HS-5 (cell line): ENCODE measurements around the gene CNIH4.
"Not testable (repeated sequence)": the region's sequence is repeated elsewhere in the genome, so short reads cannot be mapped to it uniquely, and the experiment has no call there.

Source experiments
- DNase-seq: peaks from one replicate; pipeline ENCODE4 v3.0.0-alpha.2; 2012; ENCODE audit warnings: low read depth

The CNIH4 gene

DNA sequence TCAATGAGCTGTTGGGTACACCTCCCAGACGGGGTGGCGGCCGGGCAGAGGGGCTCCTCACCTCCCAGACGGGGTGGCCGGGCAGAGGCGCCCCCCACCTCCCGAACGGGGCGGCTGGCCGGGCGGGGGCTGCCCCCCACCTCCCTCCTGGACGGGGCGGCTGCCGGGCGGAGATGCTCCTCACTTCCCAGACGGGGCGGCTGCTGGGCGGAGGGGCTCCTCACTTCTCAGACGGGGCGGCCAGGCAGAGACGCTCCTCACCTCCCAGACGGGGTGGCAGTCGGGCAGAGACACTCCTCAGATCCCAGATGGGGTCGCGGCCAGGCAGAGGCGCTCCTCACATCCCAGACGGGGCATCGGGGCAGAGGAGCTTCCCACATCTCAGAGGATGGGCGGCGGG, 7.0 kb upstream of the CNIH4 start:
- not testable (repeated sequence) for DNase-seq

DNA sequence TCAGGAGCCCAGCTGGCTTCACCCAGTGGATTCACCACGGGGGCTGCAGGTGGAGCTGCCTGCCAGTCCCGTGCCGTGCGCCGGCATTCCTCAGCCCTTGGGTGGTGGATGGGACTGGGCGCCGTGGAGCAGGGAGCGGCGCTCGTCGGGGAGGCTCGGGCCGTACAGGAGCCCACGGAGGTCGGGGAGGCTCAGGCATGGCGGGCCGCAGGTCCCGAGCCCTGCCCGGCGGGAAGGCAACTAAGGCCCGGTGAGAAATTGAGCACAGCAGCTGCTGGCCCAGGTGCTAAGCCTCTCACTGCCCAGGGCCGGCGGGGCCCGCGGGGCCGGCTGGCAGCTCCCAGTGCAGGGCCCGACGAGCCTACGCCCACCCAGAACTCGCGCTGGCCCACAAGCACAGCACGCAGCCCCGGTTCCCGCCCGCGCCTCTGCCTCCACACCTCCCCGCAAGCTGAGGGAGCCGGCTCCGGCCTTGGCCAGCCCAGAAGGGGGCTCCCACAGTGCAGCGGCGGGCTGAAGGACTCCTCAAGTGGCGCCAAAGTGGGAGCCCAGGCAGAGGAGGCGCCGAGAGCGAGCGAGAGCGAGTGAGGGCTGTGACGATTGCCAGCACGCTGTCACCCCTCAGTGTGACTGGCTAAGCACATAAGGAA, 4.1 kb upstream of the CNIH4 start:
- not testable (repeated sequence) for DNase-seq

DNA sequence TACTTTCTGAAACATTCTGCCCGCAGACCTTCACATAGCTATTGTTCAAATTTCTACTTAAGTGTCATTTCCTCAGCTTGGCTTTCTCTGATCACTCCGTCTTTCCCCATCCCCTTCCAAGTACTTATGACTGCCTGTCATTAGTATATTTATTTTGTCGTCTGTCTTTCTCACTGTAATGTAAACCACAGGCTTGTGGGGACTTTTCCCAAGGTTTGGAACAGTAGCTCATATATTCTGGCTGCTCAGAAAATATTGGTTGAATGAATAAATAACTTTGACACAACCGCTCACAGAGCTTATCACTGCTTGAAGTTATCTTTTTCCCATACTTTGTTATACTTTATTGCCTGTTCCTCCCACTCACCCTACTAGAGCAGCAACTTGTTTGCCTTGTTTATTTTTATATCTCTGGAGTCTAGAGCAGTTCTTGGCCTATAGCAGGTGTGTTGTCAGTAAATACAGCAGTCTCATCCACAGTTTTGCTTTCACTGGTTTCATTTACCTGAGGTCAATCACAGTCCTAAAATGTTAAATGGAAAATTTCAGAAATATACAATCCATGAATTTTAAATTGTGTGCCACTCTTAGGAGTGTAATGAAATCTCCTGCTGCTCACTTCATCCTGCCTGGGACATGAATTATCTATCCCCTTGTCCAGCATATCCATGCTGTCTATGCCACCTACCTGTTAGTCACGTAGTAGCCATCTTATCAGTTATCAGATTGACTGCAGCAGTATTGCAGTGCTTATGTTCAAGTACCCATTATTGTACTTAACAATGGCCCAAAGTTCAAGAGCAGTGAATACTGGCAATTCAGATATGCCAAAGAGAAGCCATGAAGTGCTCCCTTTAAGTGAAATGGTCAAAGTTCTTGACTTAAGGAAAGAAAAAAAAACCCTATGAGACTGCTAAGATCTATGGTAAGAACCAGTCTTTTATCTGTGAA, 2.4 kb upstream of the CNIH4 start:
- DNase-seq: no peak

DNA sequence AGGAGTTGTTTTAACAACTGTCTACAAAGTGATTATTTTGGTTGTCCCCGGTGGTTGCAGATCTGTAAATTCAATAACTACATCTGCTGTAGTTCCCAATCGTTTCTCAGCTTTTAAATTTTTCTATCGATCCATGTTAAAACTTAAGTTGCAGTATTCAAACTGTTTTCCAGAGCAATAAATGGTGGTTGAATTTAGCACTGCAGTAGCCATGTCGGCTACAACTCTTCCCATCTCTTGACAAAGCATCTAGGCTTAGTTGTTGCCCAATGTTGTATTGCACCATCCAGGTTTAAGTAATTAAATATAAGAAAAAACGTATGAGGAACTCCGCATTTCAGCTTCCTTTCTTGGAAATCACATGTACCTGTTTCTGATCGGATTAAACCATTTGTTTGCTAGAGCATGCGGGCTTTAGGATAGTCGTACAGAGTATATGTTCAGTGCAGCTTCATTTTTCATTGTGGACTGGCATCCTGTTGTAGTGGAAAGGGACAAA, 996 bp downstream of the CNIH4 start:
- DNase-seq: no peak

DNA sequence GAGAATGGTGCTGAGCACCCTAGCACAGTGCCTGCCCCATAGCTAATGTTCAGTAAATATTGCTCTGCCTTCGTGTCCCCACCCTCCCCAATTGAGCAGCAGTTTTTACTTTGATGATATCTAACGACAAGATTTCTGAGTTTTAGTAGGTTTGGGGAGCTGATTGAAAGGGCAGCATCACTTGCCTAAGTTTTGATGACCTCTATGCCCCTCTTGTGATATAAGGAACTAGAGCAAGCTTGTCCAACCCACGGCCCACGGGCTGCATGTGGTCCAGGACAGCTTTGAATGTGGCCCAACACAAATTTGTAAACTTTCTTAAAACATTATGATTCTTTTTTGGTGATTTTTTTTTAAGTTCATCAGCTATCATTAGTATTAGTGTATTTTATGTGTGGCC, 1.6 kb downstream of the CNIH4 start:
- DNase-seq: no peak

DNA sequence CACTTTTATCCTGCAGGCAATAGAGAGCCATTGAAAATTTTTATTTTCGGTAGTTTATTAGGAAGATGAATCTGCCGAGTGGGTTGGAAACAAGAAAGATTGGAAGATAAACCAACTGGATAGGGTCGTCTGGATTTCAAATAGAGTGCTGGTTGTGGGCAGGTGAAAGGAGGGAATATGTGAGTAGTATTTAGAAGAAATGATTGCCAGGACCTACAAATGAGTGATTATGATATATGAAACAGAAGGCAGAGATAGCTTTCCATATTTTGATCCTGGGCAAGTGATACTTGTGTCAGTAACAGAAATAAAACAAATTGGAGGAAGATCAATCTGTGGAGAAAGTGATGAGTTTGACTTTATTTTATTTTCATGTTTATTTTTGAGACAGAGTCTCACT, 2.5 kb downstream of the CNIH4 start:
- no peak for DNase-seq

DNA sequence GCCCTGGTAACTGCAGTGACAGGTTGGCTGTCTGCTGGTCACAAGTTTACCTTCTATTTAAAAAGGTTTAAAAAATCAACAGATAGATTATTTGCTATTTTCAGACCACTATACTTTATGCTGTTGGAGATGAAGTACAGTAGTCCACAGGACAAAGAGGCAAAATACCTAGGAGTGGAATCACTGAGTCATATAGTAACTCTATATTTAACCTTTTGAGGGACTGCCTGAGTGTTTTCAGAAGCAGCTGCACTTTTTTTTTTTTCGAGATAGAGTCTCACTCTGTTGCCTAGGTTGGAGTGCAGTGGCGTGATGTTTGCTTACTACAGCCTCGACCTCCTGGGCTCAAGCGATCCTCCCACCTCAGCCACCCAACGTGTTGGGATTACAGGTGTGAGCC, 11.7 kb downstream of the CNIH4 start:
- DNase-seq: no peak

DNA sequence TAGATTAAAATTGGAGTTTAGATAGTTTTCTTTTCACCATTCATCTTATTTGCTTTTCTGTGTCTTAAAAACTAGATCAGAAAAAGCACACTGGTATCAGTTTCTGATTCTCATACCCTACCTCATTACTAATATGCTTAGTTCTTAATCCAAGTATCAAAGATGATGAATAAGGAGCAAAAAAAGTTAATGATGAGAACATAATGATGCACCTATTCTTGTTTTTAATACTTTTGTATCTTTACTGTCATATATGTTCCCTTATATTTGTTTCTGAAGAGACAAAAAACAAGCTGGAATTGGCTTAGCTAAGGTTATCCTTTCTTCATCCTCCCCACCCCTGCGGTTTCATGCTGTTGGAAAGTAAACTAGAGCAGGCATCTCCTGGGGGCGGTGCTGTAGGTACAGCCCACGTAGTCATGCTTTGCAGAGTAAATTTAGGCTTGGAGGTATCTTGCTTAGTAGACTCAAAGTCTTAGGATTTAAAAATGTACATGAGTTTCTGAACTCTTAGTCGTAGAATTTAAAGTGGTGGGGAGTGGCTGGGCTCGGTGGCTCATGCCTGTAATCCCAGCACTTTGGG, 16.4 kb downstream of the CNIH4 start:
- DNase-seq: no peak

DNA sequence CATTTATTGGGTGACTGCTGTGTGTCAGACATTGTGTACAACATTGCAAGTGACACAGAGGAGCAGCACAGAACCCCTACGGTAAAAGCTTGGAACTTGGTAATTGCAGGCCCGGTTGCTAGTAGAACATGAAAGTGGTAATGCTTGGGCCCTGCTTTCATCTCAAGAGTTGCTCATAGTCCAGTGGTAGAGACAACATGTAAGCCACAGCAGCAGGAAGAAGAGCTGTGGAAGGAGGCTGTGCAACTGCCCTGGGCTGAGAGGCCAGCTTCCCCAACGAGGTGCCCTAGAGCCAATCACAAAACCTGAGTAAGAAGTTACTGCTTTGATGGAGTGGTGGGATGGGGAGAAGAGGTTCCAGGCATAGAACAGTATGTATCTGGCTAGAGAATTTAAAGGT, 18.4 kb downstream of the CNIH4 start:
- no peak for DNase-seq

DNA sequence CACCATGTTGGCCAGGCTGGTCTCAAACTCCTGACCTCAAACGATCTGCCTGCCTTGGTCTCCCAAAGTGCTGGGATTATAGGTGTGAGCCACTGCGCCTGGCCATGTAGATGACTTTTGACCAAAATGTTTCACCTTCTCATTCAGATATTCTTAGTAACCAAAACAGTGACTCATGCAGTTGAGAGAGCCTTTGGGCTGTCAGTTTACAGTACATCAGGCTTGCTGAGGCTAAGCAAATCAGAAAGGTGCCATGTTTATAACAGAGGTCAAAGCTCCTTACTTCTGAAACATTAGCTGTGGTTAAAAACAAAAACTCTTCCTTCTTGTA, 21.0 kb downstream of the CNIH4 start:
- DNase-seq: peak; percentile 19

DNA sequence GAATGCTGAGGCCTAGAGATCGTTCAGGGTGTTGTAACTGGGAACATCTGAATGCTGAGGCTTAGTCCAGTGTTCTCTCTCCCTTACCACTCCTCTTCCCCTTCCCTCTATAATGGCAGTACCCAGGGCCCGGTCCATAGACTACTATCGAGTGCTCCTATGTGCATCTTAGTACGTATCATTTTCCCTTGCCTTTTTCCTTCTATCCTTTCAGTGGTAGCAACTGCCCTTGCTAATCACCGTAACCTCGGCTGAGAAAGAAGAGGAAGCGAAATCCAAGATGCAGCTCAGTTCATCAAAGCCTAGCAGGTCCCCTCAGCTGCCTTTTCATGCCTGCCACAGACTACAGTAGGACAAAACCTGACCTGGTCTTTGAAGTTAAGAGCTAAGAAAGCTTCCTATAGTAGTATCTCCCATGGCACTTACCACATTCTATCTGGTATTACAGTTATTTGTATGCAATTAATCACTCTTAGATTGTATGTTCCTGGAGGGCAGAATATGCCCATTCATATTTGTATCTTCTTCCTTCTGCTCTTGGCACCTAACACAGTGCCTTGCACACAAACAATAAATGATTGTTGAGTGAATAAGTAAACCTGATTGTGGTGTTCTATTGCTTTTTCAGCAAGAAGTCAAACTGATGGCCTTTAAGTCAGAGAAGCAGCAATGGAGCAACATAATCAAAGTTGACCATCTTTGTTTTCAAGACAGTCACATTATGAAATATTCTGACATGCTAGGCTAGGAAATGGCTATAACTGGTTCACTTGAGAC, 22.4 kb downstream of the CNIH4 start:
- no peak for DNase-seq

DNA sequence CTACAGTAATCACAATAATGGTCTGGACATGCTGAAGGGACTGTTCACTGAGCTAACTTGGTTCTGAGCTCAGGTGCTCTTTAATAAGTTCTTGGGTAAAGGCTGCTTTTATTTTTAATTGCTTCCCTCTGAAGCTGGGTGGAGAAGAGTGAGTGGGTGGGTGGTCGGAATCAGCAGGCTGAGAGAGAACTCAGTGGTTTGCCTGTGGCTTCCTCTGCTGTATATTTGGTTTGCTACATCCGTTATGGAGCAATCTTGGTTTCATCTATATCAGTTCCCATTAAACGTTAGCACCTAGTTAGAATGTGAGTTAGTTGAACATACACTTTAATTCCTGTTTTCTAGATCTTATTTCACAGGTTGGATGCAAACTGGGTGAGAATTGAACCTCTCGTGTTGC, 23.3 kb downstream of the CNIH4 start:
- no peak for DNase-seq

DNA sequence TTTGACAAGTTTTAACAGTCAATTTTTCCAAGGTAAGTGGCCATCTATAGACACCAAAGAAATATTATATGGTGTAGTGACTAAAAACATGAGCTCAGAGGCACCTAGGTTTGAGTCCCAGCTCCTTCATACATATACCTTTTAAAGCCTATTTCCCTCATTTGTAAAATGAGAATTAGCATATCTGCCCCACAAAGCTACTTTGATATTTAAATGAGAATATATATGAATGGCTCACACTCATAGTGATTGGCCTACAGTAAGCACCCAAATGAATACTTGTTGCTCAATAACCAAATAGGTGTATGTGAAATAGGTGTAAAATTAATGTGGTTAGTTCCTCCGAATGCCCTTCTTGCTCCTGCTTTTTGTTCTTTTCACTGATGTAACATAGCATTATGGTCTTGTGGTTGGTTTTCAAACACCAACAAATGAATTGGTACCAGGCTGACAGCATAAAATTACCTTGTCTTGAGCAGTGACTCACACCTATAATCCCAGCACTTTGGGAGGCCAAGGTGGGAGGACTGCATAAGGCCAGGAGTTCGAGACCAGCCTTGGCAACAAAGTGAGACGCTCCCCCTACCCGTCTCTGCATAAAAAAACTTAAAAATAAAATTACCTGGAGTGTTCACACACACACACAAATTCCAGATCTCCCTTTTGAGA, 25.3 kb downstream of the CNIH4 start:
- no peak for DNase-seq

DNA sequence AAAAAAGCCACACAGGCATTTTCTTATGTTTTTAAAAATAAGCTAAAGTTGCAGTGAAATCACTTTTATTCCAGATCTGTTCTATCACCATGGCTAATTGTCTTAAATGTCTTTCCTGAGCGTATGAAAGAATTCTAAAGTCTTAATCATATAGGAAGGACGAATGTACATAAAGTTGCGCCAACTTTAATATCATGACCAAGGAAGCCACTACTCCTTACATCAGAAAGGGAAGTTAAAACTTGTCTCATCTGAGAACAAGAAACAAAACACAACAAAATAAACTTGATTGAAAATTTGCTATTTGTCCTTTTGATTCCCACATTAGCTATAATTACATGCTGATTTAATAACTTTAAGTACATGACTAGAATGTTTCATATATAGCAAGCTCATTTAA, 26.5 kb downstream of the CNIH4 start:
- no peak for DNase-seq

DNA sequence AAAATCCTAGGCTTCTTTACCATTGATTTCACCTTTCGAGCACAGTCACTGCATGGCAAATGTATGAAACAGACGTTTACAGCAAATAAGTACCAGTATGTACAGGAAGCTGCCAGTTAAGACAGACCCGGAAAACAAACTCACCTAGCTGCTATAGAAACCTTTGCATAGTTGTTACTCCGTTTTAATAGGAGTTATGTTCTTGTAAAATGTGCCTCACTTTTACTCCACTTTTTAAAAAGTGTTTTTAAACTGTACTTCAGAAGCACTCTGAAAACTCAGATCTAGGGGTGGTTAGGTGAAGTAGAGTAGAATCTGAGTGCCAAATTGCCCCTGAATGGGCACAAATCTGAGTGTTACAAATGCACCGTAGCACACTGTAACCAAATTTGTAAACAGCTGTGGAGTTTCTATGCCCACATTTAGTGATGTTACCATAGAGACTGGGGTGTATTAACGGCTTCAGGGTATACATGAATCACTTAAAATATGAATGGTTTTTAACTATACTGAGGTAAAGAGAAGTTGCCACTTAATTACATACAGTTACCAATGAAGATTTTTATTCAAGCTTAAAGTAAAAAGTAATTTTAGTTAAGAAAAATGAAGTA, 30.7 kb downstream of the CNIH4 start:
- no peak for DNase-seq

DNA sequence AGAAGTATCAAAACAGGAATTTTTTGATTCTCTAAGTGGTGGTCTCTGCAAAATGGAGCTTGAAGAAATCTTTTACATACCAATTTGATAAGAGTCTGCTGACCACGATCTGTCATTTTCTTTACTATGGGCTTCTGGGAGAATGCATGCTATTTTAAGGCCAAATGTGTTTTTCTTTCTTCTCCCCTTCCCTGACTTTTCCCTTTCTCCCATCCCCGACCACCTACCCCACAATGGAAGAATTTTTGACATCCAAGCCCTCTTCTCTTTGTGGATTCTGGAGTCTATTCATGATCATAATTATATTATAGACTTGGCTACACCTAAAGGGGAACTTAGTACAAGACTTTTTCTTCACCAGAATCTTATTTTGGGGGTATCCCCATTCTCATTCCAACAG, 31.3 kb downstream of the CNIH4 start:
- DNase-seq: no peak

DNA sequence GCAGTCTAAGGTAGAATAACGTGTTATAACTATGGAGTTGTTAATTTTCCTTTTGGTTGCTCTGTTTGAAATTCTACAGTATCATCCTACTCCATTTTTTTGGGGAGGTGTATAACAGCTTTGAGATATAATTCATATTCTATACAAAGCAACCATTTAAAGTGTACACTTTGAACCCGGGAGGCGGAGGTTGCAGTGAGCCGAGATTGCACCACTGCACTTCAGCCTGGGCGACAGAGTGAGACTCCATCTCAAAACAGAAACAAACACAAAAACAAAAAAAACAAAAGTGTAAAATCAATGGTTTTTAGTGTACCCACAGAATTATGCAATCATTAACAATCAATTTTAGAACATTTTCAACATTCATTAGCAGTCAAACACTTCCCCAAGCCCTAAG, 33.8 kb downstream of the CNIH4 start:
- no peak for DNase-seq

DNA sequence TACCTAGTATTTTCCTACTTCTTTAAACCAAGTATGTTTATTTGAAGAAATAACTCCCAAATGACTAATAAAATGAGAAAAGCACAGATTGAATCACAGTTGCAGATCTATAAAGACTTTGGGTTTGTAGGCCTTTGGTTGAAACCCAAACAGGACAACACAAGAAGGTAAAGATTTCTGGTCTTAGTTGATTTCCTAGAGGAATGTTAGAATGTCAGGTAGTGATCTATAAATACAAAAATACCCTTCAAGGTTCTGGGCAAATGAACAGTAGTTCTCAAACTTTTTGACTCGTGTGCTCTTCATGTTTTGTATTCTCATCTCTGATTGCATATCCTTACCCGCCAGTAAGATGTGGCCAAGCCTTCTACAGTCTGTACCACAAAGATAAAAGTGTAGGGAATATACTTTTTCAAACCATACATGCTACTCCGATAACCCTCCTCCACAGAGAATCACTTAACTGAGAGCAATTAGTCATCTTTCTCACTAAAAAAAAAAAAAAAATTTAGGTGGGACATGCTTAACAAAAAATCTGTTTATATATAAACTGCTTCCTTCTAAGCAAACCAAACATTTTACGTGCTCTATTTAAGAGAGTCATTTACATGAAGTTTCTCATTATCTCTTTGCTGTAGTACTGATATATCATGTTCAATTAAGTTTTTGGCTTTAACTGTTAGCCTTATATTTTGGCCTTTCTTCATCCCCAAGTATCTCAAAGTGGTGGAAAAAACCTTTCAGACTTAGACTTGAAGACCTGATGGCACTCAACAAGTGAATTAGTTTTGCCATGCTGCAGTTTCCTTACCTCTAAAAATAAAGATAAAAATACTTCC, 36.0 kb downstream of the CNIH4 start:
- no peak for DNase-seq

DNA sequence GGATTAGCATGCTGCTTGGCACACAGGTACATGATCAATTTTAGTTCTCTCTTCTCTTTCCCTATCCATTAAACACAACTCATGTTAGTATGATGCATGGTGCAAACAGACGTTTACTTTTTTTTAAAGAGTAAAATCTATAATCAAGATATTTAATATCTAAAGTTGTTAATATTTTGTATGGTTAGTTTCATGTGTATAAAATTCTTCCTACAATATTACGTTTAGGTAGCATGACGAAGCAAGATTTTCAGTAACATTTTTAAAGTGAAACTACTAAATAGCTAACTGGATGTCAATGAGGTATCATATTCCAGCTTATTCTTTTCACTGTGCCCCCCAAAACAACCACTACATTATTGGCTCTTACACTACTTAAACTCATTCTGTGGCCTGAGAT, 36.6 kb downstream of the CNIH4 start:
- DNase-seq: no peak

DNA sequence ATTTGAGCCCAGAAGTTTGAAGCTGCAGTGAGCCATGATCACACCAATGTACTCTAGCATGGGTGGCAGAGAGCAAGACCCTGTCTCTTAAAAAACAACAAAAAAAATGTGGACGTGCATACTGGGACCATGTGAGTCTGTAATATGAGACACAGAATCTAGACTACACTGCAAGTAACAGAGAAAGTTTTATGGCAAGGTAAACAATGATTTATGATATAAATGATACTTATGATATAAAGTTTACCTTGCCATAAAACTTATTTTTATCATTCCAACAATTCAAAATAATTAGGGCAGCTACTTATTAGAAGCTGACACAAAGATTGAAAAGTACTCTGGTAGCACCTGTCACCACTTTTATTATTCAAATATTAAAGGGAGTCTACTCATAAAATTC, 43.2 kb downstream of the CNIH4 start:
- DNase-seq: no peak
